Measurements from ENCODE around the gene SOHLH1.

DNA sequence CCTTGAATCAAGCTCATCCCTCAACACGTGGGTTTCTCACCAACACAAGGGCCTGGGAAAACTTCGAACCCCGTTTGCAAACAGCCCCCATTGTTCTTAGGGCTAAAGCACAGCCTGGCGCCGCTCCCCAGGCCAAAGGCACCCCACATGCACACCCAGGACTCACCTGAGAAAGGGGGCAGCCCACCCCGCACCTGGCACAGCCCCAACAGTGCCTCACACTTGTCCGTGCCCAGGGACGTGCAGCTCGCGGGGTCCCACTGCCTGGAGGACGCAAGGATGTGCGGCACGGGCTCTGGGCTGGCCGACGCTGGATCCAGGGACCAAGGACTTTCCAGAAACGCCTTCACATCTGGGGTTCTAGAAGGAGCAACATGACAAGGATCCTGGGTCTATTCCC lies 2.8 kb downstream of the SOHLH1 start:
- TF ChIP-seq, protein P1, sequence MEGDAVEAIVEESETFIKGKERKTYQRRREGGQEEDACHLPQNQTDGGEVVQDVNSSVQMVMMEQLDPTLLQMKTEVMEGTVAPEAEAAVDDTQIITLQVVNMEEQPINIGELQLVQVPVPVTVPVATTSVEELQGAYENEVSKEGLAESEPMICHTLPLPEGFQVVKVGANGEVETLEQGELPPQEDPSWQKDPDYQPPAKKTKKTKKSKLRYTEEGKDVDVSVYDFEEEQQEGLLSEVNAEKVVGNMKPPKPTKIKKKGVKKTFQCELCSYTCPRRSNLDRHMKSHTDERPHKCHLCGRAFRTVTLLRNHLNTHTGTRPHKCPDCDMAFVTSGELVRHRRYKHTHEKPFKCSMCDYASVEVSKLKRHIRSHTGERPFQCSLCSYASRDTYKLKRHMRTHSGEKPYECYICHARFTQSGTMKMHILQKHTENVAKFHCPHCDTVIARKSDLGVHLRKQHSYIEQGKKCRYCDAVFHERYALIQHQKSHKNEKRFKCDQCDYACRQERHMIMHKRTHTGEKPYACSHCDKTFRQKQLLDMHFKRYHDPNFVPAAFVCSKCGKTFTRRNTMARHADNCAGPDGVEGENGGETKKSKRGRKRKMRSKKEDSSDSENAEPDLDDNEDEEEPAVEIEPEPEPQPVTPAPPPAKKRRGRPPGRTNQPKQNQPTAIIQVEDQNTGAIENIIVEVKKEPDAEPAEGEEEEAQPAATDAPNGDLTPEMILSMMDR (IDR thresholded peaks at IDR 0.05), result no peak
- TF ChIP-seq POLR2A (IDR thresholded peaks at IDR 0.05) (no peak), POLR2AphosphoS5 (IDR thresholded peaks at IDR 0.05) (no peak)
